K562 (cell line): ENCODE measurements around the gene CCDC97. TPM values are rescaled to one million over a fixed set of nuclear protein-coding genes. Genes with fewer than 3 reads are reported as not detected.
A peak's percentile ranks its signal among the peaks of the same experiment; 100 is the strongest.

Experiments
- ADNP ChIP-seq: fragments of 200-800 bp; sonication (Bioruptor generic); IDR thresholded peaks from 2 replicates; pipeline ENCODE4 v1.6.1; 2016; ENCODE audit warnings: missing genetic modification characterization, missing compliant biosample characterization
- ILK ChIP-seq: fragments of 450-650 bp; IDR thresholded peaks from 2 replicates; pipeline ENCODE4 v1.6.1; 2016; ENCODE audit warnings: missing genetic modification characterization, low read depth, mild to moderate bottlenecking, missing compliant biosample characterization, moderate library complexity, borderline replicate concordance
- KDM1A ChIP-seq, 2 experiments: fragments of 450-650 bp; IDR thresholded peaks; 2 replicates each; pipeline ENCODE4 v1.6.1; 2016; ENCODE audit warnings: mild to moderate bottlenecking in 2 of 2
- NELFE ChIP-seq: IDR thresholded peaks from 2 replicates; pipeline ENCODE4 v1.6.1; 2011; ENCODE audit warnings: mild to moderate bottlenecking; ENCODE audit not compliant: insufficient read depth, insufficient read length
- SREBF1 ChIP-seq: fragments of 150-350 bp; IDR thresholded peaks from 2 replicates; pipeline ENCODE4 v1.6.1; 2014; ENCODE audit warnings: antibody characterized with exemption, low read depth, low read length, borderline replicate concordance
- SUPT5H ChIP-seq: fragments of 450-650 bp; IDR thresholded peaks from 2 replicates; pipeline ENCODE4 v1.6.1; 2016
- TEAD2 ChIP-seq: fragments of 450-650 bp; IDR thresholded peaks from 2 replicates; pipeline ENCODE4 v1.6.1; 2016; ENCODE audit warnings: missing genetic modification characterization, control low read depth, missing compliant biosample characterization
- THRAP3 ChIP-seq: fragments of 450-650 bp; IDR thresholded peaks from 2 replicates; pipeline ENCODE4 v1.6.1; 2016; ENCODE audit warnings: mild to moderate bottlenecking, inconsistent platforms, borderline replicate concordance
- TRIM24 ChIP-seq, 2 experiments: fragments of 450-650 bp; IDR thresholded peaks; 2 replicates each; pipeline ENCODE4 v1.6.1; 2016
- YY1 ChIP-seq, 3 experiments: IDR thresholded peaks; 2 replicates each; pipeline ENCODE4 v1.6.1; 2011; ENCODE audit warnings: low read length in 2 of 3, mild to moderate bottlenecking in 2 of 3, moderate library complexity in 2 of 3, borderline replicate concordance in 1 of 3, control low read depth in 1 of 3, low read depth in 1 of 3; ENCODE audit not compliant: insufficient read depth in 3 of 3, insufficient replicate concordance in 2 of 3, control insufficient read depth in 1 of 3, insufficient read length in 1 of 3; ENCODE audit errors: extremely low read depth in 1 of 3
- ZNF121 ChIP-seq: sonication (generic); formaldehyde crosslinking; conservative IDR thresholded peaks from 2 replicates; pipeline ENCODE4 v1.8.0; 2022; ENCODE audit warnings: missing genetic modification reagents
- ZNF23 ChIP-seq: fragments of 250-450 bp; sonication (Bioruptor Pico); IDR thresholded peaks from 2 replicates; pipeline ENCODE4 v1.4.0; 2020; ENCODE audit warnings: mild to moderate bottlenecking
- ZNF316 ChIP-seq: fragments of 450-650 bp; IDR thresholded peaks from 2 replicates; pipeline ENCODE4 v1.6.1; 2016
- ZNF668 ChIP-seq: fragments of 250-450 bp; sonication (Bioruptor Pico); IDR thresholded peaks from 2 replicates; pipeline ENCODE4 v1.8.0; 2022; ENCODE audit warnings: mild to moderate bottlenecking, inconsistent platforms
- polyA plus RNA-seq, 8 experiments: library from polyadenylated mRNA; depleted of rRNA in 4 of 8; stranded (reverse) in 5 of 8; unstranded in 3 of 8; fragments of >200 nt; fragmentation: Nextera tagmentation in 2 of 8; fragmentation: Illumina TruSeq in 1 of 8; extraction: Ambion mirVana in 2 of 8; extraction: Trizol in 1 of 8; gene quantifications; 2 replicates each; pipeline versions ENCODE4 v1.2.1 to v1.2.3, GENCODE V29; 2011 to 2014; ENCODE audit warnings: inconsistent platforms in 1 of 8, missing spikeins in 1 of 8
- total RNA-seq, 7 experiments: library from RNA; depleted of rRNA in 6 of 7; stranded (reverse); fragments of >200 nt in 6 of 7; fragmentation: Illumina TruSeq in 2 of 7; extraction: Trizol in 2 of 7; gene quantifications; 2 replicates each; pipeline versions ENCODE4 v1.2.1 to v1.2.3, GENCODE V29; 2011 to 2021; ENCODE audit warnings: low replicate concordance in 1 of 7
- TF ChIP-seq, protein P1 (sequence below), 2 experiments: fragments of 450-650 bp; IDR thresholded peaks; 2 replicates each; pipeline ENCODE4 v1.6.1; 2016; ENCODE audit warnings: mild to moderate bottlenecking in 2 of 2, borderline replicate concordance in 1 of 2, low read depth in 1 of 2, moderate library complexity in 1 of 2
- TF ChIP-seq, protein P2 (sequence below): fragments of 450-650 bp; formaldehyde crosslinking; IDR thresholded peaks from 2 replicates; pipeline ENCODE4 v1.4.0; 2020; ENCODE audit warnings: mild to moderate bottlenecking, moderate library complexity
- TF ChIP-seq, protein P3 (sequence below), 2 experiments: fragments of 450-650 bp; conservative IDR thresholded peaks; 2 replicates each; pipeline ENCODE4 v1.6.1; 2017; ENCODE audit warnings: mild to moderate bottlenecking in 2 of 2, moderate library complexity in 2 of 2

The CCDC97 gene
- total and polyA plus RNA-seq, 9 of the 15 experiments (the other 6 are each of a cell fraction or from before 2014, with no cell fraction given), result 0.60 to 16.5 (median 7.0) TPM

DNA sequence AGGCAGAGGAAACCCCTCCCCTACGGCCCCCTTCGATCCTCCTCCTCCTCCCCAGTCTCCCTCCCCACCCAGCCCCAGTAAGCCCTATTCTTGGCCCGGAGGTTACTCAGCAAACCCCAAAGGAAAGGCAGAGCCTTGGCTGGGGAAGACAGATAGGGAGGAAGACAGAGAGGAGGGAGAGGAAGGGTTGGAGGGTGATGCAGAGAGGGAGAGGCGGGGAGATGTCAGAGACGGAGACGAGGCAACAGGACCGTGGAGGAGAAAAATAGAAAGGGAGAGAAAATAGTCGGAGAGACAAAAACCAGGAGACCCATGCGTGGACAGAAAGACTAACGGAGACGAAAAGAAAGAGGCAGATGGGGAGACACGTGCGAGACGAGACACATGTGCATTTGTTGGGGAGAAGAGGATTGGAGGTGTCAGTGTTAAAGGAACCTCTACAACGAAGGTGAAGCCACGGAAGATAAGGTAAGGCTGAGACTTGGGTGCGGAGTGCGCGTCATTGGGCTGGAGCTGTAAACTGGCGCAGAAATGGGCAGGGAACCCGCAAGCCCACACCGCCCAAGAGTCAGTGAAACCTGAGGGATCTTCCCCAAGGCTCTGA is 40.9 kb downstream of the CCDC97 start (continued):
- TF ChIP-seq, protein P1, sequence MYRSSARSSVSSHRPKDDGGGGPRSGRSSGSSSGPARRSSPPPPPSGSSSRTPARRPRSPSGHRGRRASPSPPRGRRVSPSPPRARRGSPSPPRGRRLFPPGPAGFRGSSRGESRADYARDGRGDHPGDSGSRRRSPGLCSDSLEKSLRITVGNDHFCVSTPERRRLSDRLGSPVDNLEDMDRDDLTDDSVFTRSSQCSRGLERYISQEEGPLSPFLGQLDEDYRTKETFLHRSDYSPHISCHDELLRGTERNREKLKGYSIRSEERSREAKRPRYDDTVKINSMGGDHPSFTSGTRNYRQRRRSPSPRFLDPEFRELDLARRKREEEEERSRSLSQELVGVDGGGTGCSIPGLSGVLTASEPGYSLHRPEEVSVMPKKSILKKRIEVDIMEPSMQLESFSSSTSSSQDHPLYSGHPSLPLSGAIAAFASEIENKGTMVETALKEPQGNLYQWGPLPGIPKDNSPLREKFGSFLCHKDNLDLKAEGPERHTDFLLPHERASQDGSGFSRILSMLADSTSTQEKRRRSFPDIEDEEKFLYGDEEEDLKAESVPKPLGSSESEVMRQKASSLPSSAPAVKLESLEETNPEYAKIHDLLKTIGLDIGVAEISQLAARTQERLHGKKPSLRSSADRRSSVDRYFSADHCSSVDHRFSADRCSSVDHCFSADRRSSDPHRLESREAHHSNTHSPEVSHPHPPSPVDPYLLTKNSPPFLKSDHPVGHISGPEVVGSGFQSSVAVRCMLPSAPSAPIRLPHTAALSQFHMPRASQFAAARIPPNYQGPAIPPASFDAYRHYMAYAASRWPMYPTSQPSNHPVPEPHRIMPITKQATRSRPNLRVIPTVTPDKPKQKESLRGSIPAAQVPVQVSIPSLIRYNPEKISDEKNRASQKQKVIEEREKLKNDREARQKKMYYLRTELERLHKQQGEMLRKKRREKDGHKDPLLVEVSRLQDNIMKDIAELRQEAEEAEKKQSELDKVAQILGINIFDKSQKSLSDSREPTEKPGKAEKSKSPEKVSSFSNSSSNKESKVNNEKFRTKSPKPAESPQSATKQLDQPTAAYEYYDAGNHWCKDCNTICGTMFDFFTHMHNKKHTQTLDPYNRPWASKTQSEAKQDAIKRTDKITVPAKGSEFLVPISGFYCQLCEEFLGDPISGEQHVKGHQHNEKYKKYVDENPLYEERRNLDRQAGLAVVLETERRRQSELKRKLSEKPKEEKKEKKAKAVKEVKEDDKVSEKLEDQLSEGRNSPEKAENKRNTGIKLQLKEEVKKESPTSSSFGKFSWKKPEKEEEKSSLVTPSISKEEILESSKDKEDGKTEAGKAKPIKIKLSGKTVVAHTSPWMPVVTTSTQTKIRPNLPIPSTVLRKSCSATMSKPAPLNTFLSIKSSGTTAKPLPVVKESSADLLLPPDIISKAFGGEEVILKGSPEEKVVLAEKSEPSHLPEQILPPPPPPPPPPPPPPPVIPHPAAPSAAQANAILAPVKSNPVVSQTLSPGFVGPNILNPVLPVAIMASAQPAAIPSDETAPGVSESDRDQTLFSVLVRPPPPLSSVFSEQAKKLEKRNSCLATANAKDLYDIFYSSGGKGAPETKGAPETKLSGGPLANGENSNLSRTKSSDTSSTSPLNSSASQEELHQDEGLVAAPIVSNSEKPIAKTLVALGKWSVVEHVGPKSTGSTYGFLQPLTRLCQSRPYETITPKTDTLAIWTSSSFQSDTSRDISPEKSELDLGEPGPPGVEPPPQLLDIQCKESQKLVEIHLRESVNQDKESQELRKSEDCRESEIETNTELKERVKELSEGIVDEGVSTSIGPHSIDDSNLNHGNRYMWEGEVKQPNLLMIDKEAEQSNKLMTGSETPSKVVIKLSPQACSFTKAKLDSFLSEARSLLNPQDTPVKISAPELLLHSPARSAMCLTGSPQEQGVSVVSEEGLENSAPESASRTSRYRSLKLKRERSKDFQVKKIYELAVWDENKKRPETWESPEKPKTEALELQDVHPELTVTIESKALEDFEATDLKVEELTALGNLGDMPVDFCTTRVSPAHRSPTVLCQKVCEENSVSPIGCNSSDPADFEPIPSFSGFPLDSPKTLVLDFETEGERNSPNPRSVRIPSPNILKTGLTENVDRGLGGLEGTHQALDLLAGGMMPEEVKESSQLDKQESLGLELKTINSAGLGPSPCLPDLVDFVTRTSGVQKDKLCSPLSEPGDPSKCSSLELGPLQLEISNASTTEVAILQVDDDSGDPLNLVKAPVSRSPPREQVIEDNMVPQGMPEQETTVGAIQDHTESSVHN (IDR thresholded peaks at IDR 0.05; ENCODE audit: borderline replicate concordance in 1 of 2, low read depth in 1 of 2), result no peak
- TF ChIP-seq ZNF668 (no peak), ZNF121 (no peak), TEAD2 (no peak), THRAP3 (0 out of 2 replicates have a peak, but pooled peaks have one; percentile 52), SUPT5H (peak; percentile 65; the same call in 1 of the 2 replicates), NELFE (no peak), ZNF316 (peak; percentile 30; the same call in 1 of the 2 replicates), YY1 (IDR thresholded peaks at IDR 0.05; ENCODE audit: borderline replicate concordance in 1 of 3, control insufficient read depth in 1 of 3, extremely low read depth in 1 of 3, insufficient read depth in 3 of 3, insufficient read length in 1 of 3, insufficient replicate concordance in 2 of 3, low read depth in 1 of 3, low read length in 2 of 3) (peak in 1 of 3 experiments; percentile 37), SREBF1 (no peak), ILK (no peak), KDM1A (IDR thresholded peaks at IDR 0.05) (peak; percentile 41 to 53; a peak in 2 of 4 replicates), ZNF23 (CRISPR knock-in tag) (no peak), TRIM24 (IDR thresholded peaks at IDR 0.05) (no peak; a peak in 1 of 4 replicates), ADNP (tag) (no peak)
- TF ChIP-seq, protein P2, sequence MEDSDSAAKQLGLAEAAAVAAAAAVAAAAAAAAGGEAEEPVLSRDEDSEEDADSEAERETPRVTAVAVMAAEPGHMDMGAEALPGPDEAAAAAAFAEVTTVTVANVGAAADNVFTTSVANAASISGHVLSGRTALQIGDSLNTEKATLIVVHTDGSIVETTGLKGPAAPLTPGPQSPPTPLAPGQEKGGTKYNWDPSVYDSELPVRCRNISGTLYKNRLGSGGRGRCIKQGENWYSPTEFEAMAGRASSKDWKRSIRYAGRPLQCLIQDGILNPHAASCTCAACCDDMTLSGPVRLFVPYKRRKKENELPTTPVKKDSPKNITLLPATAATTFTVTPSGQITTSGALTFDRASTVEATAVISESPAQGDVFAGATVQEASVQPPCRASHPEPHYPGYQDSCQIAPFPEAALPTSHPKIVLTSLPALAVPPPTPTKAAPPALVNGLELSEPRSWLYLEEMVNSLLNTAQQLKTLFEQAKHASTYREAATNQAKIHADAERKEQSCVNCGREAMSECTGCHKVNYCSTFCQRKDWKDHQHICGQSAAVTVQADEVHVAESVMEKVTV, result no peak
- TF ChIP-seq, protein P3, sequence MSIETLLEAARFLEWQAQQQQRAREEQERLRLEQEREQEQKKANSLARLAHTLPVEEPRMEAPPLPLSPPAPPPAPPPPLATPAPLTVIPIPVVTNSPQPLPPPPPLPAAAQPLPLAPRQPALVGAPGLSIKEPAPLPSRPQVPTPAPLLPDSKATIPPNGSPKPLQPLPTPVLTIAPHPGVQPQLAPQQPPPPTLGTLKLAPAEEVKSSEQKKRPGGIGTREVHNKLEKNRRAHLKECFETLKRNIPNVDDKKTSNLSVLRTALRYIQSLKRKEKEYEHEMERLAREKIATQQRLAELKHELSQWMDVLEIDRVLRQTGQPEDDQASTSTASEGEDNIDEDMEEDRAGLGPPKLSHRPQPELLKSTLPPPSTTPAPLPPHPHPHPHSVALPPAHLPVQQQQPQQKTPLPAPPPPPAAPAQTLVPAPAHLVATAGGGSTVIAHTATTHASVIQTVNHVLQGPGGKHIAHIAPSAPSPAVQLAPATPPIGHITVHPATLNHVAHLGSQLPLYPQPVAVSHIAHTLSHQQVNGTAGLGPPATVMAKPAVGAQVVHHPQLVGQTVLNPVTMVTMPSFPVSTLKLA (conservative IDR thresholded peaks at IDR 0.05), result peak; percentile 94 to 97
